ENCODE measurements around the gene NUP133. TPM values are rescaled to one million over a fixed set of nuclear protein-coding genes. Genes with fewer than 3 reads are reported as not detected.

NUP133 gene
- polyA plus RNA-seq (2013, experiment 1 of 2): 25.3 TPM
- polyA plus RNA-seq (2013, experiment 2 of 2): 24.9 TPM

GRCh38 chr1:229507951-229508822 is at the start of gene NUP133:
TSS of gene NUP133 (minus strand) at chr1:229508341. CDS start at chr1:229508249, 92 bp downstream.
- H3K27ac ChIP-seq (ENCODE audit: low read depth, low read length): peak within 1 kb of the TSS; percentile 58
- H4K8ac ChIP-seq (ENCODE audit: low read depth, low read length): peak within 1 kb of the TSS; percentile 31
- H3K79me2 ChIP-seq (ENCODE audit: control insufficient read depth, insufficient read depth, low read length): peaks cover 10% of the 10 kb centered on the region
- H3K18ac ChIP-seq (ENCODE audit: low read length): peak within 1 kb of the TSS; percentile 35
- peak within 1 kb of the TSS; percentile 98 for H3K9ac ChIP-seq (ENCODE audit: low read length)
- peak within 1 kb of the TSS; percentile 70 for H2BK5ac ChIP-seq (ENCODE audit: low read length)
- H3K4me1 ChIP-seq (ENCODE audit: control insufficient read depth, low read depth, low read length): no peaks in the 10 kb centered on the region
- H2BK120ac ChIP-seq (ENCODE audit: low read depth, low read length): no peak within 1 kb of the TSS
- no peaks in the 10 kb centered on the region for H3K27me3 ChIP-seq (ENCODE audit: insufficient read depth, low read length, poor library complexity)
- no peaks in the 10 kb centered on the region for H3K36me3 ChIP-seq (ENCODE audit: control insufficient read depth, insufficient read depth, low read length)
- H3K4ac ChIP-seq (ENCODE audit: low read depth, low read length): peak within 1 kb of the TSS; percentile 66
- peak within 1 kb of the TSS; percentile 98 for H3K4me3 ChIP-seq (ENCODE audit: low read length)
- no peak within 1 kb of the TSS for H2AK5ac ChIP-seq (ENCODE audit: low read length)
- WGBS (ENCODE audit: extremely low coverage, insufficient coverage, low lambda C conversion rate): no CpG with 5 or more reads among the region's 65 CpGs
- H3K23ac ChIP-seq (ENCODE audit: low read length): peak within 1 kb of the TSS; percentile 91
- peaks cover 6% of the 10 kb centered on the region for H3K79me1 ChIP-seq (ENCODE audit: low read length)
- H3K4me2 ChIP-seq (ENCODE audit: low read length): peak within 1 kb of the TSS; percentile 89
- H4K5ac ChIP-seq (ENCODE audit: low read length): peak within 1 kb of the TSS; percentile 81
- DNase-seq: peak; percentile 99
- H2BK15ac ChIP-seq (replicated peaks; ENCODE audit: low read depth): no peak within 1 kb of the TSS
- peak within 1 kb of the TSS; percentile 99 for H3K56ac ChIP-seq (ENCODE audit: low read length)

GRCh38 chr1:229557200-229557850 is 49.2 kb upstream of the NUP133 start:
- H3K23ac ChIP-seq (ENCODE audit: low read length): no peak overlapping the region

GRCh38 chr1:229554886-229555621 is 46.9 kb upstream of the NUP133 start:
- no peak overlapping the region for H2AK5ac ChIP-seq (ENCODE audit: low read length)
- no peak overlapping the region for H4K5ac ChIP-seq (ENCODE audit: low read length)
- peaks cover 5% of the 10 kb centered on the region for H3K79me2 ChIP-seq (ENCODE audit: control insufficient read depth, insufficient read depth, low read length)
- H3K18ac ChIP-seq (ENCODE audit: low read length): no peak overlapping the region
- no peak overlapping the region for H3K4me2 ChIP-seq (ENCODE audit: low read length)
- no peak overlapping the region for H3K23ac ChIP-seq (ENCODE audit: low read length)
- no peak overlapping the region for H2BK15ac ChIP-seq (replicated peaks; ENCODE audit: low read depth)
- H3K4ac ChIP-seq (ENCODE audit: low read depth, low read length): no peak overlapping the region
- H4K8ac ChIP-seq (ENCODE audit: low read depth, low read length): no peak overlapping the region
- H3K36me3 ChIP-seq (ENCODE audit: control insufficient read depth, insufficient read depth, low read length): no peaks in the 10 kb centered on the region
- no peak overlapping the region for H2BK5ac ChIP-seq (ENCODE audit: low read length)
- no peaks in the 10 kb centered on the region for H3K27me3 ChIP-seq (ENCODE audit: insufficient read depth, low read length, poor library complexity)
- H3K4me3 ChIP-seq (ENCODE audit: low read length): no peak overlapping the region
- no peak overlapping the region for H3K9ac ChIP-seq (ENCODE audit: low read length)
- no peak overlapping the region for H3K56ac ChIP-seq (ENCODE audit: low read length)
- H3K27ac ChIP-seq (ENCODE audit: low read depth, low read length): no peak overlapping the region
- peaks cover 14% of the 10 kb centered on the region for H3K79me1 ChIP-seq (ENCODE audit: low read length)
- no CpG with 5 or more reads among the region's 10 CpGs for WGBS (ENCODE audit: extremely low coverage, insufficient coverage, low lambda C conversion rate)
- no peaks in the 10 kb centered on the region for H3K4me1 ChIP-seq (ENCODE audit: control insufficient read depth, low read depth, low read length)
- no peak overlapping the region for H2BK120ac ChIP-seq (ENCODE audit: low read depth, low read length)
- DNase-seq: peak; percentile 2

More at GRCh38 chr1:229557200-229557850, 49.2 kb upstream of the NUP133 start:
- H3K4me2 ChIP-seq (ENCODE audit: low read length): peak overlapping the region; percentile 74
- no peak for DNase-seq
- H3K4me1 ChIP-seq (ENCODE audit: control insufficient read depth, low read depth, low read length): no peaks in the 10 kb centered on the region
- no peaks in the 10 kb centered on the region for H3K36me3 ChIP-seq (ENCODE audit: control insufficient read depth, insufficient read depth, low read length)
- no peak overlapping the region for H2BK15ac ChIP-seq (replicated peaks; ENCODE audit: low read depth)
- peaks cover 5% of the 10 kb centered on the region for H3K79me2 ChIP-seq (ENCODE audit: control insufficient read depth, insufficient read depth, low read length)
- H4K8ac ChIP-seq (ENCODE audit: low read depth, low read length): no peak overlapping the region
- no peak overlapping the region for H3K27ac ChIP-seq (ENCODE audit: low read depth, low read length)
- no peak overlapping the region for H2AK5ac ChIP-seq (ENCODE audit: low read length)
- H3K56ac ChIP-seq (ENCODE audit: low read length): peak overlapping the region; percentile 94
- no peak overlapping the region for H3K4ac ChIP-seq (ENCODE audit: low read depth, low read length)
- H2BK120ac ChIP-seq (ENCODE audit: low read depth, low read length): no peak overlapping the region
- no peak overlapping the region for H3K18ac ChIP-seq (ENCODE audit: low read length)
- WGBS (ENCODE audit: extremely low coverage, insufficient coverage, low lambda C conversion rate): no CpG with 5 or more reads among the region's 5 CpGs
- peaks cover 13% of the 10 kb centered on the region for H3K79me1 ChIP-seq (ENCODE audit: low read length)
- H2BK5ac ChIP-seq (ENCODE audit: low read length): no peak overlapping the region
- H3K4me3 ChIP-seq (ENCODE audit: low read length): peak overlapping the region; percentile 67
- no peak overlapping the region for H4K5ac ChIP-seq (ENCODE audit: low read length)
- H3K9ac ChIP-seq (ENCODE audit: low read length): peak overlapping the region; percentile 92
- H3K27me3 ChIP-seq (ENCODE audit: insufficient read depth, low read length, poor library complexity): no peaks in the 10 kb centered on the region

GRCh38 chr1:229553621-229554130 is 45.5 kb upstream of the NUP133 start:
- no peak overlapping the region for H2AK5ac ChIP-seq (ENCODE audit: low read length)
- DNase-seq: no peak

GRCh38 chr1:229552732-229553131 is 44.6 kb upstream of the NUP133 start:
- H3K36me3 ChIP-seq (ENCODE audit: control insufficient read depth, insufficient read depth, low read length): no peaks in the 10 kb centered on the region
- H3K56ac ChIP-seq (ENCODE audit: low read length): no peak overlapping the region
- H3K79me2 ChIP-seq (ENCODE audit: control insufficient read depth, insufficient read depth, low read length): peaks cover 5% of the 10 kb centered on the region

More at GRCh38 chr1:229553621-229554130, 45.5 kb upstream of the NUP133 start:
- H3K27me3 ChIP-seq (ENCODE audit: insufficient read depth, low read length, poor library complexity): no peaks in the 10 kb centered on the region
- no peak overlapping the region for H3K9ac ChIP-seq (ENCODE audit: low read length)
- no peak overlapping the region for H3K18ac ChIP-seq (ENCODE audit: low read length)
- H3K4me2 ChIP-seq (ENCODE audit: low read length): no peak overlapping the region
- no peak overlapping the region for H3K23ac ChIP-seq (ENCODE audit: low read length)
- no peaks in the 10 kb centered on the region for H3K4me1 ChIP-seq (ENCODE audit: control insufficient read depth, low read depth, low read length)
- no peak overlapping the region for H2BK120ac ChIP-seq (ENCODE audit: low read depth, low read length)
- no peak overlapping the region for H3K56ac ChIP-seq (ENCODE audit: low read length)
- H3K27ac ChIP-seq (ENCODE audit: low read depth, low read length): no peak overlapping the region
- no peak overlapping the region for H2BK5ac ChIP-seq (ENCODE audit: low read length)
- no peak overlapping the region for H4K8ac ChIP-seq (ENCODE audit: low read depth, low read length)
- WGBS (ENCODE audit: extremely low coverage, insufficient coverage, low lambda C conversion rate): no CpG with 5 or more reads among the region's 7 CpGs
- peaks cover 14% of the 10 kb centered on the region for H3K79me1 ChIP-seq (ENCODE audit: low read length)
- H3K4ac ChIP-seq (ENCODE audit: low read depth, low read length): no peak overlapping the region
- no peak overlapping the region for H3K4me3 ChIP-seq (ENCODE audit: low read length)
- no peaks in the 10 kb centered on the region for H3K36me3 ChIP-seq (ENCODE audit: control insufficient read depth, insufficient read depth, low read length)
- H2BK15ac ChIP-seq (replicated peaks; ENCODE audit: low read depth): no peak overlapping the region
- H4K5ac ChIP-seq (ENCODE audit: low read length): no peak overlapping the region
- H3K79me2 ChIP-seq (ENCODE audit: control insufficient read depth, insufficient read depth, low read length): peaks cover 5% of the 10 kb centered on the region

More at GRCh38 chr1:229552732-229553131, 44.6 kb upstream of the NUP133 start:
- Histone ChIP-seq H3K27me3 (ENCODE audit: insufficient read depth, low read length, poor library complexity) (no peaks in the 10 kb centered on the region), H3K4me3 (ENCODE audit: low read length) (no peak overlapping the region), H3K4me1 (ENCODE audit: control insufficient read depth, low read depth, low read length) (no peaks in the 10 kb centered on the region), H2AK5ac (ENCODE audit: low read length) (no peak overlapping the region), H3K9ac (ENCODE audit: low read length) (no peak overlapping the region), H3K23ac (ENCODE audit: low read length) (no peak overlapping the region), H4K8ac (ENCODE audit: low read depth, low read length) (no peak overlapping the region), H3K4ac (ENCODE audit: low read depth, low read length) (no peak overlapping the region), H2BK5ac (ENCODE audit: low read length) (no peak overlapping the region), H3K18ac (ENCODE audit: low read length) (no peak overlapping the region), H3K4me2 (ENCODE audit: low read length) (no peak overlapping the region), H3K79me1 (ENCODE audit: low read length) (peaks cover 14% of the 10 kb centered on the region), H2BK15ac (replicated peaks; ENCODE audit: low read depth) (no peak overlapping the region), H4K5ac (ENCODE audit: low read length) (no peak overlapping the region), H2BK120ac (ENCODE audit: low read depth, low read length) (no peak overlapping the region), H3K27ac (ENCODE audit: low read depth, low read length) (no peak overlapping the region)
- no CpG with 5 or more reads among the region's 5 CpGs for whole genome bisulfite sequencing (ENCODE audit: extremely low coverage, insufficient coverage, low lambda C conversion rate)
- DNase-seq: no peak

Measured in mesendoderm (in vitro differentiated cells).